ENCODE data around the gene SYTL3.
"Not testable (repeated sequence)": the region's sequence is repeated elsewhere in the genome, so short reads cannot be mapped to it uniquely, and the experiment has no call there.

Gene SYTL3, protein sequence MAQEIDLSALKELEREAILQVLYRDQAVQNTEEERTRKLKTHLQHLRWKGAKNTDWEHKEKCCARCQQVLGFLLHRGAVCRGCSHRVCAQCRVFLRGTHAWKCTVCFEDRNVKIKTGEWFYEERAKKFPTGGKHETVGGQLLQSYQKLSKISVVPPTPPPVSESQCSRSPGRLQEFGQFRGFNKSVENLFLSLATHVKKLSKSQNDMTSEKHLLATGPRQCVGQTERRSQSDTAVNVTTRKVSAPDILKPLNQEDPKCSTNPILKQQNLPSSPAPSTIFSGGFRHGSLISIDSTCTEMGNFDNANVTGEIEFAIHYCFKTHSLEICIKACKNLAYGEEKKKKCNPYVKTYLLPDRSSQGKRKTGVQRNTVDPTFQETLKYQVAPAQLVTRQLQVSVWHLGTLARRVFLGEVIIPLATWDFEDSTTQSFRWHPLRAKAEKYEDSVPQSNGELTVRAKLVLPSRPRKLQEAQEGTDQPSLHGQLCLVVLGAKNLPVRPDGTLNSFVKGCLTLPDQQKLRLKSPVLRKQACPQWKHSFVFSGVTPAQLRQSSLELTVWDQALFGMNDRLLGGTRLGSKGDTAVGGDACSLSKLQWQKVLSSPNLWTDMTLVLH

DNA sequence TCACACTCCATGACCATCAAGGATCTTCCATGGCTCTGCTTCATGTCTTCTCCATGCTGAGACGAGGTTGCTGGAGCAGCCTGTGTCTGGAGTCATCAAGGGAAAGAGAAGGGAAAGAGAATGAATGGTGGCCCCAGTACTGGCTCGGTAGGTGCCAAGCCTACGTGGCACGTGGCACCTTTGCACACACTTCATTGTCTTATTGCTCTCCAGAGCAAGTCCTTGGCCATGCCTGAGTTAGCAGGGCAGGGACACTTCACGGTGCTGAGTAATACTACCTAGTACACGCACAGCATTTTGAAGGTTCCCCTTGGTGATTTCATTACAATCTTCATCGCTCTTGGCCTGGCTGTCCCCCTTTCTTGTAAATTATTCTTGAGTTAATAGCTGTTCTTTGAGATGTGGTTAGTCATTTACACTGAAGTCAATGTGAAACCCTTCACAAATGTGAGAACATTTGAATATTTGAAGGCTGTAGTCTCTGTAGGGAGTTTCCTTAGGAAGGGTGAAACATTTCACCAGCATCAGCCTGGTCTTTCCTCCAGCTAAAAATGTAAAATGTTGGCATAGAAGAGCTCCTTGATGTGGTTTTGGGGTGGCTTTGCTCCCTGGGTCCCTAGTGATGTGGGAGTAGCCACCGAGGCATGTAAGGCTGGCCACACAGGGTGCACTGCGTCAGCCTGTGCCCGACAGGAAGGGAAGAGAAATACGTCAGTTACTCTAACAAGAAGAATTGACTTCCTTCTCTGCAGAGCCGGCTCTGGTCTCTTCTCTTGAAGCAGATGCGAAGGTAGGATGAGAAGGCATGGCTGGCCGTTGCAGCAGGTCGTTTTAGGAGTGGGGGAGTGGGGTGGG lies at the start of gene SYTL3:
TSS of gene SYTL3 (plus strand) at position 766 of the 855 bp plus-strand sequence. CDS start 13,215 bp downstream, outside the sequence.
- DNase-seq, result peak in 1 of 3 experiments; percentile 89

DNA sequence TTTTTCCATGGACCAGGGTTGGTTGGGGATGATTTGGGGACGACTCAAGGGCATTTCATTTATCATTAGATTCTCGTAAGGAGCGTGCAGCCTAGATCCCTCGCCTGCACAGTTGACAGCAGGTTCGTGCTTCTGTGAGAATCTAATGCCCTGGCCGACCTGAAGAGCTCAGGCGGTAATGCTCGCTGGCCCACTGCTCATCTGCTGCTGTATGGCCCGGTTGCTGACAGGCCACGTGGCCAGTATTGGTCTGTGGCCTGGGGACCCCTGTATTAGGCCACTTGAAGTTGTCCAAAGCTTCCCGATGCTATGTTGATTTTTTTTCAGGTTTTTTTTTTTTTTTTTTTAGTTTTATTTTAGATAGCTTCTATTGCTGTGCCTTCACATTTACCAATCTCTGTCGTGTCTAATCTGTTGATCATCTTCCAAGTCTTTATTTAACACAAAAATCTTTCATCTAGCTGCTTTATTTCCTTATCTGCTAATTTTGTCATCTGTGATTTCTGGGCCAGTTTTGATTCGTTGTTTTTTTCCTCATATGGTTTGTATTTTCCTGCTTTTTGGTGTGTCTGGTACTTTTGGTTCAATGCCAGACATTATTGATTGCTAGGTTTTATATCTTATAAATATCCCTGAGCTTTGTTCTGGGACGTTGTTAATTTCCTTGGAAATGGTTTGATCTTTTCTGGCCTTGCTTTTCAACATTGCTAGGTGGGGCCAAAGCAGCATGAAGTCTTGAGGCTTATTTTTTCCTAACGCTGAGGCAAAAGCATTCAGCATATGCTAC lies 46.4 kb upstream of the SYTL3 start:
- DNase-seq, result no peak

DNA sequence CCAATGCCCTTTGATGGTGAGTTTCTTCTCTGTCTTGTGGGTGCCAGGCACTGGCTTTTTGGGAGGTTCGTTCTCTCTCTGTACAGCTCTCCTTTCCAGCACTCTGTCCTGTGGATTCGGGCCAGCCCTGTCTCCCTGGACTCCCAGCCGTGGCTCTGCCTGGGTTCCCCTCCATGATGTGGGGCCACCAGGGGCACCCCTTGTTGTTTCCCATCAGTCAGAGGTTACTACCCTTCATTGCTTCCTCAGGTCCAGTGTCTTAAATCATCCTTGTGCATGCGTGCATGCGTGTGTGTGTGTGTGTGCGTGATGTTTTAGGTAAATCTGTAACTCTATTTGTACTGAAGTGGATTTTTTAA lies 45.8 kb upstream of the SYTL3 start:
- no peak for DNase-seq

DNA sequence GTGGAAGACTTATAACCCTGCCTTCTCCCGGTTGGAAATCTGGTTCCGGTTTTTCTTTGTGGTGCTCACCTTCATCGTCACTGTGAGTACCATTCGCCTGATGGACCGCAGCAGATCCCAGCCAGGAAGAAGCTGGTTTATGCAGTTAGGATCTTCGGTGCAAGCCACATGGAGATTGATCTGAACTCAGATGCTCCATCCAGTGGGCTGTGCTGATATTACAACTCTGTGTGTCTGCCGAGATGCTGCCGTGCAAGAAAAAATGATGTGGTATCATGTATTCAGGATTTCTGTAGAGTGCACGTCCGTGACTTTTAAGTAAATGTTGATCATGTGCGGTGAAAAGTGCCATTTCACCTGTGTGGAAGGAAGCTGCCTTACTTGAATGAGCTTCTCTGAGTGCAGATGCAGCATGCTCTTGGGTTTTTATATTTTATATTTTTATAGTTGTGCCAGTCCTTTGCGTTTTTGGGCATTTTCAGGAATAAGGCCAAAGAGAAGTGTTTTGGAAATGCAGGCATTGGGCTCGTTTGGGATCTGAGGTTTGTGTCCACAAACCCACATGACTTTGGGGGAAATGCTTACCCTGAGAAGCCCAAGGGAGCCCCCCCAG lies 44.5 kb upstream of the SYTL3 start:
- DNase-seq, result peak; percentile 56 to 84 (median 75)

DNA sequence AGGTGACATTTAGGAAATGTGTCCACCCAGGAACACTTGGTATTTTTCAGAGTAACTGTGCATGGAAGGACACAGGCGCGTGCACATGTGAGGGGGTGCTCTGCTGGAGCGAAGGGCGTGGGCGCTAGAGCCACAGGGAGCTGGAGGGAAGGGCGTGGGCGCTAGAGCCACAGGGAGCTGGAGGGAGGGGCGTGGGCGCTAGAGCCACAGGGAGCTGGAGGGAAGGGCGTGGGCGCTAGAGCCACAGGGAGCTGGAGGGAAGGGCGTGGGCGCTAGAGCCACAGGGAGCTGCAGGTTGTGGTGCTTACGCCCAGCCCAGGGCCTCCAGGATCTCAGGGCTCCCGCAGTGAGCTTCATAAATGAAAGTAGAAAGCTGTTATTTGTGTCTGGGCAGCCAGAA lies 43.8 kb upstream of the SYTL3 start:
- not testable (repeated sequence) for DNase-seq

DNA sequence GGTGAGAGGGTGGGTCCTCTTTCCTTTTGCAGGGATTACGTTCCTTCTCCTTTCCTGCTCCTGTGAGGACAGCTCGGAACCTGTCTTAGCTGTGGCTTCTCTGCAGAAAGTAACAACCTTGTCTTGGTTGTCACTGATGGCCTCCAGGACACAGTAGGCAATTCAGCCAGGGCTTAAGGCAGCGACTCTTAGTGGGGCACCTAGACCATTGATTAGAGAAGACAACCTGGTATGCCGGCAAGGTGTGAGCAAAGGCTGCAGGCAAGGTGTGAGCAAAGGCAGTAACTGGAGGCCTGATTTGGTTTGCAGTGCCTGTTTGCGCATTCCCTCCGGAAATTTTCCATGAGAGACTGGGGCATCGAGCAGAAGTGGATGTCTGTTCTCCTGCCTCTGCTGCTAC lies 42.9 kb upstream of the SYTL3 start:
- DNase-seq, result no peak

DNA sequence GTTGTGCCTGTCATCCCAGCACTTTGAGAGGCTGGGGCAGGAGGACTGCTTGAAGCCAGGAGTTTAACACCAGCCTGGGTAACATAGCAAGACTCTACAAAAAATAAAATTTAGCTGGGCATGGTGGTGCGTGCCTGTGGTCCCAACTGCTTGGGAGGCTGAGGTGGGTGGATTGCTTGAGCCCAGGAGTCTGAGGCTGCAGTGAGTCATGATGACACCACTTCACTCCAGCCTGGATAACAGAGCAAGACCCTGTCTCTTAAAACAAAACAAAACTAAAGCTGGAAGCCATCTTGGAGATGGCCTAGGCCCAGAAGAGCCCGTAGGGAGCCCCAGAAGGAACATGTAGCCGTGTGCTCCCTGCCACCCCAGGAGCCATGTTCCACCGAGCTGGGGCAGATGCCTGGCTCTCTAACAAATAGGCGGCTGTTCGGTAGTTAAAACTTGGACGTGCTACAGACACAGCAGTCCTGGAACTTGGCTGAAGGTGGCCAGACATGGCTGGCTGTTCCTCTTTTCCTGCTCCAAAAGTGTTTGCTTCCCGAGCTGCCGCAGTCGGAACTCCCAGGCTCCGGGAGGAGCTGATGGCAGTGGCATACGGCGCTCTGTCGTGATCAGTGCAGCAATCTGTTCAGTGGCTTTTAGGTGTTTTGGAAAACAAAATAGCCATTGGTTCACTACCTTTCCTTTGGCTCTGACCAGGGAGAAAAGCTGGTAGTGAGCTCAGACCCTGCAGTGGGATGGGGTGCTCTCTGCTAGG lies 42.3 kb upstream of the SYTL3 start:
- DNase-seq, result no peak

DNA sequence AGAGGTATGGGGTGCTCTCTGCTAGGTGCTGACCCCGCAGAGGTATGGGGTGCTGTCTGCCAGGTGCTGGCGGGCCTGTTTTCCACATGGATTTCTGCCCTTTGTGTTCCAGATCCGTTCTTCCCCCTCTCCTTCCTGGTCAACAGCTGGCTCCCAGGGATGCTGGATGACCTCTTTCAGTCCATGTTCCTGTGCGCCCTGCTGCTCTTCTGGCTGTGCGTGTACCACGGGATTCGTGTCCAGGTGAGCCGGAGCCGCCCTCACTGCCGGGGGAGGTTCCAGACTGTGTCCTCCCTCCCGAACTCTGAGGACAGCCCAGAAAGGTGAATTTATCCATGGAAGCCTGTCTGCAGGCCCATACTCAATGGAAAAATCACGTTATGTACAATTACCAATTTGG lies 41.6 kb upstream of the SYTL3 start:
- DNase-seq, result no peak

DNA sequence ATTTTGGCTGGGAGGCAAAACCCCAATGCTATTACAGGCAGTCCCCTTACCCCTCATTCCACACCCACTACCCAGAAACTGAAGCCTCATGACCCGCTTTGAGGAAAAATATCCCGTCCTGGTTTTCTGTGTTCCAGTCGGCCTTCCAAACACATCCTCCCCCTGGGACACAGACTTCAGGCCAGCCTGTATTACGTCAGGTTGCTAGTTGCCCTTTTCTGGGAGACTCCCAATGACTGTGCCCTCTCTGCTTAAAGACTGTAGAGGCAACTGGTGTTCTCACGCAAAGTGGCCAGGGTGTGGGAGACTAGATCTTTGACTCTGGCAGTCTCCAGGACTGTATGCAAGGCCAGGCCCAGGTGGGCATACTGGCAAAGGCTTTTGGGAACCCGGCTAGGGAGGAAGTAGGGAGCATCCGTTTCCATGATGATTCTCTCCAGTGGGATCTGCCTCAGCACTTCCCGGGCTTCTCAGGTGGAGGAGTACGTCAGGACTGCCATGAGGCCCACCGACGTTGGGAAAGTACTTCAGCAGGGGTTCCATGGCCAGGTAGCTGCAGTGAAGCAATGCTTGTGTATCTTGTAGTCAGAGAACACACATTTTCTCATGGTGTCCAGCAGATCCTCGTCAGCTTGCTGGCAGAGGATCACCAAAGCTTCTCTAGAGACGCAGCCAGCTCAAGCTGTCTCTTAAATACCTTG lies 40.2 kb upstream of the SYTL3 start:
- DNase-seq, result no peak

DNA sequence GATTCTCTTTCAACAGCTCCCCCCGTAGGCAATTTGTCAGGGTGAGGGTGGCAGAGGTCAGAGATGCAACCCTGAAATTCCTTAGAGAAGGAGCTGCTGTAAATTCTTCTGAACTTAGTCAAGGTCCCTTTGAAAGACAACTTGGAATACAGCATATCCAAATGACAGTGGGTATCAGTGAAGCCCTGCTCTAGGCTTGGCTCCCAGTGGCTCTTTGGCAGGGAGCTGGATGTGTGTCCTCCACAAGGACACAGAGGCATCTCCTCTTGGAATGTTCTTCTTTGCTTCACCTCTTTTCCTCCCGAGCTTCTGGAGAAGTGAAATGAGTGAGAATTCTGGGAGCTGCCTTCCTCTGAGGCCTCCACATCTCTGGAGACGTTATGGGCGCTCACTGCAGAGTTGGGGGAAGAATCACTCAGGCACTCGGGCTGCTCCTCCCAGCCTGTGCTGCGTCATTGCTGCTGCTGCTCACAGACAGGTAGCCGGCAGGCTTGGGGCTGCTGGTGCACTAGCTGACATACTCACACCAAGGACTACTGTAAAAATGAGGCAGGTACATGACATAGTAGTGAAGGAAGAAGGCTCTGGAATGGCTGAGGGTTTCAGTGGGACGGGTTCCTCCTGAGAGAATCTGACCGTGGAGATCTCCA lies 39.4 kb upstream of the SYTL3 start:
- no peak for DNase-seq

DNA sequence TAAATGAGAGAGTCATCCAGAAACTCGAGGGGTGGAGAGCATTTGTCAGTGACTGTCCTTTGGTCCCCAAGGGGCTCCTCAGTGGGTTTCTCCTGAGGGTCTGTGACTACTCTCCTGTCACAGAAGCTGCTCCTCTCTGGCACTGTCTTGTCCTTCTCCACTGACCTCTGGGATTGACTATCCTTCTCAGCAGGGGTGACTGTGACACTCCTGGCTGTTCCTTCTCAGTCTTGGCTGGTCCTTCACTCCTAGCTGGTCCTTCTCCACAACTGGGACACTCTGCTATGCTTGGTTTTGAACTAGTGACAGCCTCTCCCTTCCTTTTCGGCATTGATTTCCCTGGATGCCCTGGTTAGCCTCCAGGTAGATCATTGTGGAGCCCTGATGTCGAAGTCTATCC lies 38.8 kb upstream of the SYTL3 start:
- DNase-seq, result no peak

DNA sequence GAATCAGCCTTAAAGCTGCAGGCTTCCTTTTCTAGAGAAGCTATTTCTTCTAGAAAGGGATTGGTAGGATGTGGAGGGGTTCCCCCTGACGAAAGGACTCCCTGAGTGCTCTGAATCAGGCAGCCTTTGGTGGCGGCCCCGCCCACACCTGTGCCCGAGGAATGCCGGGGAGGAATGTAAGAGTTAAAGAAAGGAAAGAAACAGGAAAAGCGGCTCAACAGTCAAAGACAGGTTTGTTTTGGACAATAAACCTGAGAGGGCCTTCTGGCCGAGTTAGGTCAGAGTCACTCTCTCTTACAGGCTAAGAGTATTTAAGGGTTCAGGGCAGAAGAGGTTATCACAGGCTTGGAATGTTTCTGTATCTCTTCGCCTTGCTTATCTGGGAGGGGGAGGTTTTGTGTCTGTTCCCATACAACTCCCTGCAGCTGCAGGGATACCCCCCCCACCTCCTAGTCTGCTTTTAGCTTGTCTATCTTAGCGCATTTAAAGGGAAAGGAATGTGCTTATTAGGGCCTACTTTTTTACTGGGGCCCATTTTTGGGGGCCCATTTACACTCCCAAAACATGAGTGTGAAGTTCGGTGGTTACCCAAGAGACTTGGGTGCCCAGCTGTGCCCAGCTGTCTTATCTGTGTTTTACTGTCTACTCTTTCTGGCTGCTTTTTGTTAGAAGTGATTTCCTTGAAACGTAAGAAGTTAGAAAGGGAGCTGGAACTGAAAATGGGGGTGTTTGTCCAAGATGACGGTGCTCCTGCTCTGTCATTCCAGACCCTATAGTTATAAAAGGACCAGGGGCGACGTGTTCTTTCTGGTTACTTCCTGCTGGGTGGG lies 38.1 kb upstream of the SYTL3 start:
- no peak for DNase-seq

DNA sequence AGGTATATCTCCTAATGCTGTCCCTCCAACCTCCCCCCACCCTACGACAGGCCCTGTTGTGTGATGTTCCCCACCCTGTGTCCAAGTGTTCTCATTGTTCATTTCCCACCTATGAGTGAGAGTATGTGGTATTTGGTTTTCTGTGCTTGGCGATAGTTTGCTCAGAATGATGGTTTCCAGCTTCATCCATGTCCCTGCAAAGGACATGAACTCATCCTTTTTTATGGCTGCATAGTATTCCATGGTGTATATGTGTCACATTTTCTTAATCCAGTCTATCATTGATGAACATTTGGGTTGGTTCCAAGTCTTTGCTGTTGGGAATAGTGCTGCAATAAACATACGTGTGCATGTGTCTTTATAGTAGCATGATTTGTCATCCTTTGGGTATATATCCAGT lies 35.2 kb upstream of the SYTL3 start:
- DNase-seq, result not testable (repeated sequence)

DNA sequence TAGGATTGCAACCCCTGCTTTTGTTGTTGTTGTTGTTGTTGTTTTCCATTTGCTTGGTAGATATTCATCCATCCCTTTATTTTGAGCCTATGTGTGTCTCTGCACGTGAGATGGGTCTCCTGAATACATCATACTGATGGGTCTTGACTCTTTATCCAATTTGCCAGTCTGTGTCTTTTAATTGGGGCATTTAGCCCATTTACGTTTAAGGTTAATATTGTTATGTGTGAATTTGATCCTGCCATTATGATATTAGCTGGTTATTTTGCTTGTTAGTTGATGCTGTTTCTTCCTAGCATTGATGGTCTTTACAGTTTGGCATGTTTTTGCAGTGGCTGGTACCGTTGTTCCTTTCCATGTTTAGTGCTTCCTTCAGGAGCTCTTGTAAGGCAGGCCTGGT lies 31.6 kb upstream of the SYTL3 start:
- not testable (repeated sequence) for DNase-seq

DNA sequence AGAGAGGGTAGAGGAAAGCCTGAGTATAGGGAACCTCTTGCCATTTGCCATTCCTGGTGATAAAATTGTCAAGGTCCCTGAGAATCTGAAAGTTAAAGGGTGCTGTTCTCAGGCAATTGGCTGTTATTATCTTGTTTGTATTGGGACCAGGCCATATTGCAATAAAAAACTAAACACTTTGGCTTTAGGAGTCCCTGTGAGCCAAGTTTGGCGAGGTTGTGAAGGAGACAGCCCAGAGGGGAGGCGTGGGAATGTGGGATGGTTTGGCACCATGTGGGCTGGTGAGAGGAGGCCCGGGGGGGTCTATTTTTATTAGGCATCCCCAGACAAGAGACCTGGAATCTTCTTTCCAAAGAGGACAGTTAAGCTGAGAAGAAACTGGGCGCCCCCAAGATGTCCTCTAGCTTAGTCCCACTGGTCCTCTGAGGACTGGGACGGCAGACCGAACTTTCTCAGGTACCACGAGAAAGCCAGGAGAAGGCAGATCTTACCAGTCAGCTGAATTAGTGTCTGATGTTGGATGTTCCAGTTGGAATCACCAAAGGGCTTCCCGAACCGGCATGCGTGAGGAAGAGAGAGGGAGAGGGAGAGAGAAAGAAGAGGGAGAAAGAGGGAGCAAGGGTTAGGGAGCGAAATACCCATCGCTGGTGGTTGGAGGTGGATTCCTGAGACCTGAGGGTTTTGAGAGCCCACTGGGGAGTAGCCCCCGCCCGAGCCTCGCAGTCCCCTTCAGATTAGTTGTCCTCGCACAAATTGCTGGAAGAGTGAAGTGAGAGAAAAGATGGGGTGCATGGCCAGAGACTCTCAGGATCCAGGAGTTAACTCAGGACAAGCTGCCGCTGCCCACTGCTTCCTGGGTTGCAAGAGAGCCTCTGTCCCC lies 29.7 kb upstream of the SYTL3 start:
- DNase-seq, result no peak

DNA sequence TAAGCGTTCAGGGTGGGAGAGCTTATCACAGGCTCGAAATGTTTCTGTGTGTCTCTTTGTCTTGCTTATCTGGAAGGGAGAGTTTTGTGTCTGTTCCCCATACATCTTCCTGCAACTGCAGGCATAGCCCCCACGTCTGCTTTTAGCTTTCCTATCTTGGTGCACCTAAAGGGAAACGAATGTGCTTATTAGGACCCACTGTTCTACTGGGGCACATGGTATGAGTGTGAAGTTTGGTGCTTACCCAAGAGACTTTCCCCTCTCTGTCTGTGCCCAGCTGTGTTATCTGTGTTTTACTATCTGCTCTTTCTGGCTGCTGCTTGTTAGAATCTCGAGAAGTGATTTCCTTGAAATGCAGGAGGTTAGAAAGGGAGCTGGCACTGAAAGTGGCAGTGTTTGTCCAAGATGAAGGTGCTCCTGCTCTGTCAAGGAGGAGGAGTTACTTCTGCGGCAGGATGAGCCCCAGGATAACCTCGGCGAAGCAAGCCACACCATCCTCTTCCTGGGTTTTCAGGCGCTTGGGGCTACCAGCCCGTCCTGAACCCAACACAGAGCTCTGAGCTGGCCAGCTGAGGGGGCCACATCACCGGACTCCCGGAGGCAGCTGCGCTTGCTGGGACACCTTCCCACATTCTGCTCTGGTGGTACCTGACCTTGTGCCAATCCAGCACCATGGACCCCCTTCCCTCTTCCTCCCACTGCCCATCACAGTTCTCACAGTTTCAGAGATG lies 28.7 kb upstream of the SYTL3 start:
- no peak for DNase-seq

DNA sequence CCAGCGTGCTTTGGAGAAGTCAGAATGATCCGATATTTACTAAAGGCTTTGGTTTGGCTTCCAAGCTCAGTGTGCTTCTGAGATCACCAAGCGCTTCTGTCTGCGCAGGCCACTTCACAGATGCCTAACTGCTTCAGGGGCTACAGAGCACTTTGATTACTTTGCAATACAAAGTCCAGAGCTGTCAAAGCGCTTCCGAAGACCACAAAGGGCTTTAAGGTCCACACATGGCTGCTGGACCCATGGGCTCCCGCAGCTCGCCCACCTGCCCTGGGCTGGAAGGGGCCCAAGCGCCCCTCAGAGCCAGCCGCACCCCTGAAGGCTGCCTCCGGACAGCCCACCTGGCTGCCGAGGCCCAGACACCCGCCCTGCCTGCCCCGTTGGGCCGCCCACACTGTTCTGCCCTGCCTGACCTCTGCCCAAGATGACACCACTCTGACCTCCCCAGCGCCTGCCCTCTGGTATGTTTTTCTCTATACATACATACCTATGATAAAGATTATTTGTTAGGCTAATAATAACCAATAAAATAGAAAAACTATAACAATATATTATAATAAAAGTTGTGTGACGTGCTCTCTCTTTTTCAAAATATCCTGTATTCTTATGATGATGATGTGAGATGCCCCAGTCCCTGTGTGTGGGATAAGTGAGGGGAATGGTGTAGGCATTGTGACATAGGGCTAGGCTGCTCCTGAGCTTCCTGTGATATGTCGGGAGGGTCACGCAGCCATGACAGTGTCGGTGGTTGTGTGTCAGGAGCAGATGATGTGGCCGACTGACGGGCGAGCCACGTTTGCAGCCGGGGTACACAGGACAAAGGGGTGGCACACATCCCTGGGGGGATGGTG lies 27.9 kb upstream of the SYTL3 start:
- no peak for DNase-seq
